ENCODE results near the gene ZDHHC19.

DNA sequence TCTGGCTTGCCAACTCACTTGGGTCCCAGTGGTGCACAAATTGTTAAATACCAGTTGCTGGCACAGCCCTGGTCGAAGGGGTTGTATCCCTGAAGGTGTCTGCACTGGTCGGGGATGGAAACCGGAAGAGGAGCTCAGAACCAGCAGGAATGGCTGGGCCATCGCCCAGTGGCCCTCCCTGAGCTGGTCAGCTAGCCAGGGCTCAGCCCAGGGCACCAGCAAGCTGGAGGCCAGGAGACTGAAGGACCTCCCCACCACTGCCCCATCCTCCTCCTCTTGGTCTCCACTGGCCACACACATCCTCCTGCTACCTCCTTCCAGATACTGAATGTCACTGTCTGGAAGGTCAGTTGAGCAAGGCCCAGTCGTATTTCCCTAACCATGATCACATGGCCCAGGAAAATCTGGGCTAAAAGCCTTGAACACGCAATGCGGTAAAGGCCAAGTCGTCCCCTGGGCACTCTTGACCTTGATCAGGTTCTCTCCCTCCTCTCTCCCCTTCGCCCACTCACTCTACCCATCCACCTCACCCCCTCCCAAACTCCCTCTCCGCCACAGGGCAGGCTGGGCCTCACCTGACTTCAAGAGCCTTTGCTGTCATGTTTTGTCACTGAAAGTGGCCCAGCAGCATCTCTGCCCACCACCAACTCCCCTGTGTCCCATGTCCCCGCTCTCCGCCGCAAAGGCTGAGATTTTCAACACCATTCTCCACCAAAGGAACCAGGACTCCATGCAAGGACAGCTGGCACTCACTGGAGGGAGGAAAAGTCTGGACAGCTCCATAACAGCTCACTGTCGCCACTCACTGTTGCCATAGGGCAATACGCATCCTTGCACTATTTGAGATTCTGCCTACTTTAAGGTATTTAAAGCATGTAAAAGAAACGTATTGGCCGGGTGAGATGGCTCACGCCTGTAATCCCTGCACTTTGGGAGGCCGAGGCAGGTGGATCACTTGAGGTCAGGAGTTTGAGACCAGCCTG is 12.1 kb downstream of the ZDHHC19 start:
- TF ChIP-seq EZH2 (IDR thresholded peaks at IDR 0.05; ENCODE audit: borderline replicate concordance) (no peak), EZH2phosphoT487 (IDR thresholded peaks at IDR 0.05; ENCODE audit: low read depth, severe bottlenecking, unreplicated experiment) (no peak)
- TF ChIP-seq, protein P1, sequence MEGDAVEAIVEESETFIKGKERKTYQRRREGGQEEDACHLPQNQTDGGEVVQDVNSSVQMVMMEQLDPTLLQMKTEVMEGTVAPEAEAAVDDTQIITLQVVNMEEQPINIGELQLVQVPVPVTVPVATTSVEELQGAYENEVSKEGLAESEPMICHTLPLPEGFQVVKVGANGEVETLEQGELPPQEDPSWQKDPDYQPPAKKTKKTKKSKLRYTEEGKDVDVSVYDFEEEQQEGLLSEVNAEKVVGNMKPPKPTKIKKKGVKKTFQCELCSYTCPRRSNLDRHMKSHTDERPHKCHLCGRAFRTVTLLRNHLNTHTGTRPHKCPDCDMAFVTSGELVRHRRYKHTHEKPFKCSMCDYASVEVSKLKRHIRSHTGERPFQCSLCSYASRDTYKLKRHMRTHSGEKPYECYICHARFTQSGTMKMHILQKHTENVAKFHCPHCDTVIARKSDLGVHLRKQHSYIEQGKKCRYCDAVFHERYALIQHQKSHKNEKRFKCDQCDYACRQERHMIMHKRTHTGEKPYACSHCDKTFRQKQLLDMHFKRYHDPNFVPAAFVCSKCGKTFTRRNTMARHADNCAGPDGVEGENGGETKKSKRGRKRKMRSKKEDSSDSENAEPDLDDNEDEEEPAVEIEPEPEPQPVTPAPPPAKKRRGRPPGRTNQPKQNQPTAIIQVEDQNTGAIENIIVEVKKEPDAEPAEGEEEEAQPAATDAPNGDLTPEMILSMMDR (IDR thresholded peaks at IDR 0.05; ENCODE audit: poor library complexity): peak; percentile 12
